H9 (cell line): Measurements from ENCODE around the gene SLC35F6. TPM values are rescaled to one million over a fixed set of nuclear protein-coding genes. Genes with fewer than 3 reads are reported as not detected.

ENCODE experiments used
- DNase-seq: peaks from one replicate; pipeline ENCODE4 v3.0.0-alpha.2; 2017
- H2AFZ ChIP-seq: one replicate; pipeline ENCODE4 v1.6.1; 2013; ENCODE audit warnings: mild to moderate bottlenecking, low read length, control low read depth, moderate library complexity
- H2AK5ac ChIP-seq: 2 replicates; pipeline ENCODE4 v1.6.1; 2013; ENCODE audit warnings: low read length, control low read depth, mixed read lengths; ENCODE audit not compliant: insufficient read length
- H2BK120ac ChIP-seq: one replicate; pipeline ENCODE4 v1.6.1; 2013; ENCODE audit warnings: low read depth, mild to moderate bottlenecking, low read length, control low read depth, inconsistent platforms; ENCODE audit not compliant: poor library complexity, severe bottlenecking
- H2BK12ac ChIP-seq: 2 replicates; pipeline ENCODE4 v1.6.1; 2013; ENCODE audit warnings: low read length, control low read depth, mixed read lengths, low read depth; ENCODE audit not compliant: insufficient read length
- H2BK15ac ChIP-seq: 2 replicates; pipeline ENCODE4 v1.6.1; 2013; ENCODE audit warnings: low read depth, low read length, control low read depth
- H2BK20ac ChIP-seq: one replicate; pipeline ENCODE4 v1.6.1; 2013; ENCODE audit warnings: low read depth, mild to moderate bottlenecking, low read length, control low read depth, inconsistent platforms; ENCODE audit not compliant: poor library complexity, severe bottlenecking
- H2BK5ac ChIP-seq: 2 replicates; pipeline ENCODE4 v1.6.1; 2013; ENCODE audit warnings: low read length, control low read depth, mixed read lengths; ENCODE audit not compliant: insufficient read length
- H3K14ac ChIP-seq: 2 replicates; pipeline ENCODE4 v1.6.1; 2013; ENCODE audit warnings: low read length, control low read depth; ENCODE audit not compliant: insufficient read depth
- H3K18ac ChIP-seq: 2 replicates; pipeline ENCODE4 v1.6.1; 2013; ENCODE audit warnings: low read depth, mild to moderate bottlenecking, mixed read lengths, low read length, control low read depth; ENCODE audit not compliant: insufficient read length
- H3K23ac ChIP-seq: 2 replicates; pipeline ENCODE4 v1.6.1; 2013; ENCODE audit warnings: low read length, control low read depth, mixed read lengths, low read depth; ENCODE audit not compliant: insufficient read length
- H3K23me2 ChIP-seq: 2 replicates; pipeline ENCODE4 v1.6.1; 2013; ENCODE audit warnings: low read depth, mild to moderate bottlenecking, mixed read lengths, low read length, control low read depth; ENCODE audit not compliant: insufficient read length, poor library complexity, severe bottlenecking
- H3K27ac ChIP-seq: 2 replicates; pipeline ENCODE4 v1.5.1; 2013; ENCODE audit warnings: low read length, control low read depth, mixed read lengths, low read depth; ENCODE audit not compliant: insufficient read length
- H3K27me3 ChIP-seq: 2 replicates; pipeline ENCODE4 v1.6.1; 2013; ENCODE audit warnings: low read length, control low read depth, inconsistent platforms; ENCODE audit not compliant: insufficient read depth
- H3K4ac ChIP-seq: 2 replicates; pipeline ENCODE4 v1.6.1; 2013; ENCODE audit warnings: low read depth, mild to moderate bottlenecking, control low read depth, inconsistent platforms, low read length, moderate library complexity
- H3K4me1 ChIP-seq: 2 replicates; pipeline ENCODE4 v1.6.1; 2013; ENCODE audit warnings: low read length, control low read depth, inconsistent platforms; ENCODE audit not compliant: insufficient read depth
- H3K4me2 ChIP-seq: 2 replicates; pipeline ENCODE4 v1.6.1; 2013; ENCODE audit warnings: low read length, control low read depth, mixed read lengths; ENCODE audit not compliant: insufficient read length, insufficient read depth
- H3K56ac ChIP-seq: 2 replicates; pipeline ENCODE4 v1.6.1; 2013; ENCODE audit warnings: low read depth, mild to moderate bottlenecking, mixed read lengths, low read length, control low read depth; ENCODE audit not compliant: insufficient read length
- H3K79me1 ChIP-seq: 2 replicates; pipeline ENCODE4 v1.6.1; 2013; ENCODE audit warnings: low read depth, mild to moderate bottlenecking, moderate library complexity, low read length, control low read depth, inconsistent platforms; ENCODE audit not compliant: insufficient read depth, poor library complexity, severe bottlenecking
- H3K79me2 ChIP-seq: 2 replicates; pipeline ENCODE4 v1.6.1; 2013; ENCODE audit warnings: low read length, control low read depth, inconsistent platforms; ENCODE audit not compliant: insufficient read depth
- H3K9ac ChIP-seq: 2 replicates; pipeline ENCODE4 v1.6.1; 2013; ENCODE audit warnings: low read length, control low read depth, mixed read lengths; ENCODE audit not compliant: insufficient read length; ENCODE audit errors: extremely low read depth
- H3K9me3 ChIP-seq: one replicate; pipeline ENCODE4 v1.6.1; 2013; ENCODE audit warnings: low read depth, low read length, inconsistent platforms; ENCODE audit not compliant: control insufficient read depth
- H3T11ph ChIP-seq: one replicate; pipeline ENCODE4 v1.6.1; 2013; ENCODE audit warnings: mild to moderate bottlenecking, low read length, control low read depth, inconsistent platforms
- H4K20me1 ChIP-seq: one replicate; pipeline ENCODE4 v1.6.1; 2013; ENCODE audit not compliant: control insufficient read depth, insufficient read length, insufficient read depth
- H4K5ac ChIP-seq: 2 replicates; pipeline ENCODE4 v1.6.1; 2013; ENCODE audit warnings: low read depth, mild to moderate bottlenecking, mixed read lengths, low read length, control low read depth; ENCODE audit not compliant: insufficient read length
- H4K8ac ChIP-seq: replicated peaks from 2 replicates; pipeline ENCODE4 v1.6.1; 2013; ENCODE audit warnings: low read length, control low read depth, mixed read lengths, low read depth; ENCODE audit not compliant: insufficient read length
- H4K91ac ChIP-seq: 2 replicates; pipeline ENCODE4 v1.6.1; 2013; ENCODE audit warnings: low read depth, mild to moderate bottlenecking, moderate library complexity, mixed read lengths, low read length, control low read depth; ENCODE audit not compliant: insufficient read length
- H3K27ac Mint-ChIP-seq, 3 experiments: 2 replicates in 2 of 3; 3 replicates in 1 of 3; pipeline ENCODE4 v1.8.0; 2020 to 2021; ENCODE audit warnings: mixed read lengths in 3 of 3, mild to moderate bottlenecking in 1 of 3, moderate library complexity in 1 of 3
- H3K27me3 Mint-ChIP-seq: 2 replicates; pipeline ENCODE4 v1.8.0; 2021; ENCODE audit warnings: low read depth, mild to moderate bottlenecking, moderate library complexity, mixed read lengths
- H3K36me3 Mint-ChIP-seq, 3 experiments: 2 replicates in 2 of 3; 3 replicates in 1 of 3; pipeline ENCODE4 v1.8.0; 2020 to 2021; ENCODE audit warnings: low read depth in 3 of 3, mixed read lengths in 3 of 3; ENCODE audit not compliant: insufficient read depth in 1 of 3
- H3K4me1 Mint-ChIP-seq, 2 experiments: 2 replicates each; pipeline ENCODE4 v1.8.0; 2020; ENCODE audit warnings: mixed read lengths in 2 of 2
- H3K4me3 Mint-ChIP-seq, 2 experiments: 2 replicates in 1 of 2; 3 replicates in 1 of 2; pipeline ENCODE4 v1.8.0; 2020 to 2021; ENCODE audit warnings: mild to moderate bottlenecking in 2 of 2, mixed read lengths in 2 of 2, moderate library complexity in 1 of 2
- H3K9me3 Mint-ChIP-seq, 2 experiments: 2 replicates in 1 of 2; 3 replicates in 1 of 2; pipeline ENCODE4 v1.8.0; 2020; ENCODE audit warnings: mild to moderate bottlenecking in 2 of 2, mixed read lengths in 2 of 2, moderate library complexity in 1 of 2
- WGBS: extraction: QIAGEN DNeasy Blood & Tissue Kit; methylation state at CpG from one replicate; pipeline ENCODE4 v1.1.7; 2013; ENCODE audit warnings: missing lambda C conversion rate, low lambda C conversion rate, mixed read lengths; ENCODE audit not compliant: insufficient read length; ENCODE audit errors: extremely low coverage; 5-methylcytosine and 5-hydroxymethylcytosine counted together
- total RNA-seq: library from RNA; stranded (reverse); gene quantifications from 2 replicates; pipeline ENCODE4 v1.2.1, GENCODE V29; 2021
- TF ChIP-seq, protein P1 (sequence below): fragments of 200-600 bp; sonication (generic); conservative IDR thresholded peaks from 3 replicates; pipeline ENCODE4 v1.8.0; 2021; ENCODE audit warnings: antibody characterized with exemption, mild to moderate bottlenecking

Gene SLC35F6
- total RNA-seq, 1 experiment from 2014 or later, result 15.7 TPM

DNA sequence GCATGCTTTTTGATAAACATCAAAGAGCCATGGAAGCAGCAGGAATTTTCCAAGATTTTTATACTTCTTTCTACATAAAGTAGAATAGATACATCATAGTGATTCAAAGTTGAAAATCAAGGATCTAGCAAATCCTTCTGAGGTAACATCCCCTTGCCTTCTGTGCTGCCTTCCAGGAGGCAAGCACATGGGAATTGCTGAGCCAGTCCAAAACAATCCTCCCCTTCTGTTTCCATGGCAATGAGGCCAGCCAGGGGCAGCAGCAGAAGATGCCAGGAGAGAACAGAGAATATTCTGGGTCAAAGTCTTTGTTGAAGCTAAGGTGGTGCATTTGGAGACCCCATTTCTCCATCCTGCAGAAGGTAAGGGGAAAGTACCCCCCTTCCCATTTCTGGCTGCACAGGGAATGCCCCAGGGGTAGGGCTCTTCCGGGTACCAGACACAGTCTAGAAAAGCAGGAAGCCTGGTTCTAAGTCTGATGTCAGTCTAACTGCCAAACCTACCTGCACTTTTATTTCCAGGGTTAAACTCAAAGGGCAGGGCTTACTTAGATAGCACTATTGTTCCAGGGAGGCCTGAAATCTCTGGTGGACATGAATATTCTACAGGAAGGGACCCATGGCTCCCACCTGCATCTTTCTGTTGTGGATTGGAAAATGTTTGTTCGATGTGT is 43.8 kb downstream of the SLC35F6 start:
- H3K18ac ChIP-seq, result no peak overlapping the region
- H4K5ac ChIP-seq, result no peak overlapping the region
- Mint-ChIP-seq H3K9me3 (no peaks in the 10 kb centered on the region; a peak in 1 of 5 replicates), H3K4me1 (peaks cover 10 to 14% of the 10 kb centered on the region in 2 experiments), H3K27ac (no peak overlapping the region), H3K27me3 (peaks cover 4% of the 10 kb centered on the region), H3K36me3 (no peaks in the 10 kb centered on the region), H3K4me3 (no peak overlapping the region)
- no peak overlapping the region for H3K9ac ChIP-seq
- H2BK15ac ChIP-seq, result no peak overlapping the region
- no peak overlapping the region for H3K14ac ChIP-seq
- H3K27ac ChIP-seq, result no peak overlapping the region
- H2BK120ac ChIP-seq, result no peak overlapping the region
- no peaks in the 10 kb centered on the region for H3K23me2 ChIP-seq
- no peaks in the 10 kb centered on the region for H3K27me3 ChIP-seq
- no peaks in the 10 kb centered on the region for H3K79me1 ChIP-seq
- H3K23ac ChIP-seq, result no peak overlapping the region
- no peak for DNase-seq
- no peak overlapping the region for H2BK20ac ChIP-seq
- no peak overlapping the region for H2AK5ac ChIP-seq
- no peak overlapping the region for H2BK12ac ChIP-seq
- no peak overlapping the region for H3K4ac ChIP-seq
- H2AFZ ChIP-seq, result no peak overlapping the region
- no peak overlapping the region for H3K4me2 ChIP-seq
- no peaks in the 10 kb centered on the region for H3K4me1 ChIP-seq
- H3K9me3 ChIP-seq, result no peaks in the 10 kb centered on the region
- no peak overlapping the region for H4K91ac ChIP-seq
- TF ChIP-seq, protein P1, sequence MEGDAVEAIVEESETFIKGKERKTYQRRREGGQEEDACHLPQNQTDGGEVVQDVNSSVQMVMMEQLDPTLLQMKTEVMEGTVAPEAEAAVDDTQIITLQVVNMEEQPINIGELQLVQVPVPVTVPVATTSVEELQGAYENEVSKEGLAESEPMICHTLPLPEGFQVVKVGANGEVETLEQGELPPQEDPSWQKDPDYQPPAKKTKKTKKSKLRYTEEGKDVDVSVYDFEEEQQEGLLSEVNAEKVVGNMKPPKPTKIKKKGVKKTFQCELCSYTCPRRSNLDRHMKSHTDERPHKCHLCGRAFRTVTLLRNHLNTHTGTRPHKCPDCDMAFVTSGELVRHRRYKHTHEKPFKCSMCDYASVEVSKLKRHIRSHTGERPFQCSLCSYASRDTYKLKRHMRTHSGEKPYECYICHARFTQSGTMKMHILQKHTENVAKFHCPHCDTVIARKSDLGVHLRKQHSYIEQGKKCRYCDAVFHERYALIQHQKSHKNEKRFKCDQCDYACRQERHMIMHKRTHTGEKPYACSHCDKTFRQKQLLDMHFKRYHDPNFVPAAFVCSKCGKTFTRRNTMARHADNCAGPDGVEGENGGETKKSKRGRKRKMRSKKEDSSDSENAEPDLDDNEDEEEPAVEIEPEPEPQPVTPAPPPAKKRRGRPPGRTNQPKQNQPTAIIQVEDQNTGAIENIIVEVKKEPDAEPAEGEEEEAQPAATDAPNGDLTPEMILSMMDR, result no peak
- no peaks in the 10 kb centered on the region for H4K20me1 ChIP-seq
- H4K8ac ChIP-seq, result no peak overlapping the region
- H3T11ph ChIP-seq, result no peak overlapping the region
- no peak overlapping the region for H3K56ac ChIP-seq
- no peak overlapping the region for H2BK5ac ChIP-seq
- H3K79me2 ChIP-seq, result no peaks in the 10 kb centered on the region
- no CpG with 5 or more reads among the region's 2 CpGs for WGBS
